AG09309 (cell line): Measurements from ENCODE around the gene VASH1.

Source experiments
- DNase-seq: peaks from one replicate; pipeline ENCODE4 v3.0.0-alpha.2; 2010; ENCODE audit warnings: low read depth
- H3K4me3 ChIP-seq: 2 replicates; pipeline ENCODE4 v1.5.1; 2011; ENCODE audit warnings: mild to moderate bottlenecking, low read depth, low read length, moderate library complexity; ENCODE audit not compliant: control insufficient read depth
- TF ChIP-seq, protein P1 (sequence below): IDR thresholded peaks from 2 replicates; pipeline ENCODE4 v1.5.1; 2011; ENCODE audit warnings: mild to moderate bottlenecking, low read depth, low read length, inconsistent platforms; ENCODE audit not compliant: insufficient read depth, control insufficient read depth; ENCODE audit errors: missing control alignments

The VASH1 gene

DNA sequence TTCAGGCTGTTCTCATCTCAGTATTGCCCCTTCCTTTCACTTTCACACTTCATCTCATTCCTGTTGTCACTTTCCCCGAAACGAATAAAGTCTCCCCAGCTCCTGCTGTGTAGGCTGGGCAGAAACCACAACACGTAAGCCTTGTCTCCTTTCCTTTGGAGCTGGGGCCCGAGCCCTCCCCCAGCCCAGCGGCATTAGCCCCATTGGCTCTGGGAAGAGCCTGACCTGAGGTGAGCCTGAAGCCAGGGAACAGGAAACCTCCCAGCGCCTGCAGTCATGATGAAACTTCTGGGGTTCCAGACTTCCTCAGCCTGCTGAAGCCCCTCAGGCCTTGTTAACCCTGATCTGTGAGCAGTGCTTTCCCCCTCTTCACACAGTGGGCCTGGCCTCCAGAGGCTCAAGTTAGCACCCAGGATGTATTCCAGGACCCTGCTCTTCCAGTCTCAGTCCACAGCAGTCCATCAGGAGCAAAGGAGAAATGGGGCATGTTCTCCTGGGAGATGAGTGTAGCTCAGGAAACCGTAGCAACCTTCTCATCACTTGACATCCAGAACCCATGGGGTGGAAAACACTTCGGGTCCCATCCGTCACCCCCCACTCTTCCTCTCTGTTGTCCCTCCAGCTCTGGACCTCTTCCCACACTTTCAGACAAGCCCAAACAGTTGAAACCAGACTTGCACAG, 21.8 kb downstream of the VASH1 start:
- DNase-seq = no peak
- TF ChIP-seq, protein P1, sequence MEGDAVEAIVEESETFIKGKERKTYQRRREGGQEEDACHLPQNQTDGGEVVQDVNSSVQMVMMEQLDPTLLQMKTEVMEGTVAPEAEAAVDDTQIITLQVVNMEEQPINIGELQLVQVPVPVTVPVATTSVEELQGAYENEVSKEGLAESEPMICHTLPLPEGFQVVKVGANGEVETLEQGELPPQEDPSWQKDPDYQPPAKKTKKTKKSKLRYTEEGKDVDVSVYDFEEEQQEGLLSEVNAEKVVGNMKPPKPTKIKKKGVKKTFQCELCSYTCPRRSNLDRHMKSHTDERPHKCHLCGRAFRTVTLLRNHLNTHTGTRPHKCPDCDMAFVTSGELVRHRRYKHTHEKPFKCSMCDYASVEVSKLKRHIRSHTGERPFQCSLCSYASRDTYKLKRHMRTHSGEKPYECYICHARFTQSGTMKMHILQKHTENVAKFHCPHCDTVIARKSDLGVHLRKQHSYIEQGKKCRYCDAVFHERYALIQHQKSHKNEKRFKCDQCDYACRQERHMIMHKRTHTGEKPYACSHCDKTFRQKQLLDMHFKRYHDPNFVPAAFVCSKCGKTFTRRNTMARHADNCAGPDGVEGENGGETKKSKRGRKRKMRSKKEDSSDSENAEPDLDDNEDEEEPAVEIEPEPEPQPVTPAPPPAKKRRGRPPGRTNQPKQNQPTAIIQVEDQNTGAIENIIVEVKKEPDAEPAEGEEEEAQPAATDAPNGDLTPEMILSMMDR = no peak

DNA sequence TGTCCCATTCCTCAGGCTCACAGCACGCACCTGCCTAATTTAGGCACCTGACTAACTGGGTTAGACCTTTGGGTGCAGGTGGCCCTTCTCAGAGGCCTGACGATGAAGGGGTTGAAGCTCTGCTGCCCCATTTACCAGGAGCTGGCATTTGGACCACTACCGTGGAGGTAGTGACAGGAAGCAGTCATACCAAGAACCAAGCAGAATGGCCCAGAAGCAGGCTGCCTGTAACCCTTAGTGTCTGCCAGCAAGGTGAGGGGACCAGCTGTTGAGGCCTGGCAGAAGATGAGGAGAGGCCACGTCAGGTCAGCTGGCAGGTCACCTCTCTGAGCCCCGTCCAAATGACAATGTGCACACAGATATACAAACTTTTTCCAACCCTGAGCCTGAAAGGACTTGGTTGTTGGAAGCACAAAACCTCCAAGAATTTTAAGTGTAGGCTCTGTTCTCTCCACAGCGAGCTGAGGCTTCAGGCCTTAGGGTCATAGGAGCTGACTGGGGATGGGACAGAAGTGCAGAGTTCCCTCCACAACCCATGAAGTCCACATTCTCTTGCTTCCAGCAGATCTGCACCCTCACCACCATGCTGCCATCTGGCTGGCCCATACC, 23.1 kb downstream of the VASH1 start:
- DNase-seq = no peak
- no peak overlapping the region for H3K4me3 ChIP-seq
- TF ChIP-seq, protein P1 = no peak

More for the DNA sequence above, 21.8 kb downstream of the VASH1 start:
- H3K4me3 ChIP-seq = no peak overlapping the region

DNA sequence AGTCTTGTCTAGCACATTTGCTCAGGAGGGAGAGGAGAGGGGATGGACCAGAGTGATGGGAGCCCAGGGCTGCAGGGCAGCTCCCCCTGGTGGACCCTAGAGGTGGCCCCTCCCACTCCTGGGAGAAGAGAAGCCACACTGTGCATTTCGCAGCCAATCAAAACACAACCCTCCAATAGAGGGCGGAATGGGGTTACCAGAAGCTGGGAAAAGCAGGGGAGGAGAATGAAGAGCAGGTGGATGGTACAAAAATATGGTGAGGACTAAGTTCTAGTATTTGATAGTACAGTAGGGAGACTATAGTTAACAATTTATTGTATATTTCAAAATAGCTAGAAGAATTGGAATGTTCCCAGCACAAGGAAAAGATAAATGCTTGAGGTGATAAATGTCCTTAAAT, 23.6 kb downstream of the VASH1 start:
- peak; percentile 23 for DNase-seq
- no peak overlapping the region for H3K4me3 ChIP-seq
- TF ChIP-seq, protein P1 = peak; percentile 97

DNA sequence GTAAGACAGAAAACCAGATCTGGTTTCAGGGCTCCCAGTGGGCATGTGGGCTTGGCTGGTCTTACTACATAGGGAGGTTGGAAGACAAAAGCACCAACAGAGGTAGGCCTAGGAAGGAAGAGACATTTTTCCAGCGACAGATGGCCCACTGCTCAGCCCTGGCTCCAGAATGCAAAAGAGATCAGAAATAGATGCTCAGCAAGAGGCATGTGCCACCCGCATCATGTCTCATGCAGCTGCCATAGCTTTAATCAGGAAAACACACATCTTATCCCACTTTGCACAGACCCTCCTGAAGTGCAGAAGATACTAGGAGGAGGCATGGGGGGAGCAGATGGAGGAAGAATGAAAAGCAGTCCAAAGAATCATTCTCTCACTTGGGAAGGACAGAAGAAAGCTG, 25.3 kb downstream of the VASH1 start:
- TF ChIP-seq, protein P1 = no peak
- H3K4me3 ChIP-seq = no peak overlapping the region
- DNase-seq = no peak

DNA sequence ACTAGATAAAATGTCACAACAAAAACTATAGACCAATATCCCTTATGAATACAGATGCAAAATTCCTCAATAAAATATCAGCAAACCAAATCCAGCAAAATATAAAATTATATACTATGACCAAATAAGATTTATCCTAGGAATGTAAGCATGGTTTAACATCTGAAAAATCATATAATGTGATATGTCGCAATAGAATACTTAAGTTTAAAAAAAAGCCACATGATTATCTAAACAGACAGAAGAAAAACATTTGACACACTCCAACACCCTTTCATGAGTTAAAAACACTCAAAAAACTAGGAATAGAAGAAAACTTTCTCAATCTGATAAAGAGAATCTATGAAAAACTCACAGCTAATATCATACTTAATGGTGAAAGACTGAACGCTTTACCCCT, 31.2 kb downstream of the VASH1 start:
- no peak overlapping the region for H3K4me3 ChIP-seq
- TF ChIP-seq, protein P1 = no peak

DNA sequence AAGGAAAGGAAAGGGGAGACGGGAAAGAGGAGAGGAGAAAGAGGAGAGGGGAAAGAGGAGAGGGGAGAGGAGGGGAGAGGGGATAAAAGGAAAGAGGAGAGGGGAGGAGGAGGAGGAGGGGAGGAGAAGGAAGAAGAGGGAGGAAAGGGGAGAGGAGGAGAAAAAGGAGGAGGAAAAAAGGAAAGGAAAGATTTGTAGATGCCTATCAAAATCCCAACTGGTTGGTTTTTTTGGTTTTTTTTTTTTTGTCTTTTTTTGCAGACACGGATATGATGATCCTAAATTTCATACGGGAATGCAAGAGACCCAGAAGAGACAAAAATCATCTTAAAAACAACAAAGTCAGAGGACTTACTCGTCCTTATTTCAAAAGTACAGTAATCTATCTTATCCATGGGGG, 32.1 kb downstream of the VASH1 start:
- DNase-seq = no peak
- no peak overlapping the region for H3K4me3 ChIP-seq
- TF ChIP-seq, protein P1 = no peak

More for the DNA sequence above, 31.2 kb downstream of the VASH1 start:
- no peak for DNase-seq
